Activated naive CD4-positive, alpha-beta T cell treated with anti-CD3 and anti-CD28 coated beads, Interleukin-2, amount 10 ng/mL, durations not matched to agents 7 days and 5 days (primary cell): ENCODE data around the gene SPRED3.
"Not testable (repeated sequence)": the region's sequence is repeated elsewhere in the genome, so short reads cannot be mapped to it uniquely, and the experiment has no call there.

Source experiments
- CTCF ChIA-PET: fragments of 350-600 bp; sonication (Branson Sonifier 250); formaldehyde crosslinking; loops from one replicate; lab custom pipeline; 2021; ENCODE audit warnings: antibody characterized with exemption; lab: Charles Lee
- DNase-seq: peaks from one replicate; pipeline ENCODE4 v3.0.0-alpha.2; 2020
- H3K27ac Mint-ChIP-seq: one replicate; pipeline ENCODE4 v1.8.0; 2021; ENCODE audit warnings: mild to moderate bottlenecking, moderate library complexity, mixed read lengths
- H3K27me3 Mint-ChIP-seq: one replicate; pipeline ENCODE4 v1.8.0; 2021; ENCODE audit warnings: mild to moderate bottlenecking, mixed read lengths
- H3K36me3 Mint-ChIP-seq: one replicate; pipeline ENCODE4 v1.8.0; 2021; ENCODE audit warnings: mixed read lengths
- H3K4me1 Mint-ChIP-seq: one replicate; pipeline ENCODE4 v1.8.0; 2021; ENCODE audit warnings: mixed read lengths
- H3K4me3 Mint-ChIP-seq: one replicate; pipeline ENCODE4 v1.8.0; 2021; ENCODE audit warnings: mild to moderate bottlenecking, moderate library complexity, mixed read lengths
- H3K9me3 Mint-ChIP-seq: one replicate; pipeline ENCODE4 v1.8.0; 2021; ENCODE audit warnings: mixed read lengths

Gene SPRED3

GRCh38 chr19:38425222-38425809, 36.8 kb downstream of the SPRED3 start:
- DNase-seq, result no peak
- Mint-ChIP-seq H3K4me3 (no peak overlapping the region), H3K9me3 (no peaks in the 10 kb centered on the region), H3K36me3 (no peaks in the 10 kb centered on the region), H3K4me1 (peaks cover 28% of the 10 kb centered on the region), H3K27ac (no peak overlapping the region), H3K27me3 (peaks cover 28% of the 10 kb centered on the region)
- CTCF ChIA-PET, result interaction anchor here (1.6 kb wide), 2 partner anchors 8 to 21 kb away, joined by 4 to 5 read pairs; no protein-coding TSS in a partner anchor

GRCh38 chr19:38425810-38426466, 37.4 kb downstream of the SPRED3 start, which contains the start of gene RASGRP4:
TSS of gene RASGRP4 (minus strand) at chr19:38426219. CDS start at chr19:38426091, 128 bp downstream.
- CTCF ChIA-PET, result interaction anchor here (1.6 kb wide), 2 partner anchors 9 to 22 kb away, joined by 4 to 5 read pairs; no protein-coding TSS in a partner anchor
- Mint-ChIP-seq H3K9me3 (no peaks in the 10 kb centered on the region), H3K36me3 (no peaks in the 10 kb centered on the region), H3K27ac (peak within 1 kb of the TSS; percentile 67), H3K4me1 (peaks cover 28% of the 10 kb centered on the region), H3K27me3 (peaks cover 27% of the 10 kb centered on the region), H3K4me3 (peak within 1 kb of the TSS; percentile 59)
- DNase-seq, result peak; percentile 48

GRCh38 chr19:38427035-38427677, 38.7 kb downstream of the SPRED3 start:
- Mint-ChIP-seq H3K27ac (peak overlapping the region; percentile 65), H3K27me3 (peaks cover 22% of the 10 kb centered on the region), H3K4me1 (peaks cover 28% of the 10 kb centered on the region)
- DNase-seq, result peak; percentile 29
- H3K9me3 Mint-ChIP-seq, H3K4me3 Mint-ChIP-seq, H3K36me3 Mint-ChIP-seq: not testable (repeated sequence)
- CTCF ChIA-PET, result interaction anchor here (1.6 kb wide), 1 partner anchor 10 kb away, joined by 5 read pairs; no protein-coding TSS in a partner anchor

DNA sequence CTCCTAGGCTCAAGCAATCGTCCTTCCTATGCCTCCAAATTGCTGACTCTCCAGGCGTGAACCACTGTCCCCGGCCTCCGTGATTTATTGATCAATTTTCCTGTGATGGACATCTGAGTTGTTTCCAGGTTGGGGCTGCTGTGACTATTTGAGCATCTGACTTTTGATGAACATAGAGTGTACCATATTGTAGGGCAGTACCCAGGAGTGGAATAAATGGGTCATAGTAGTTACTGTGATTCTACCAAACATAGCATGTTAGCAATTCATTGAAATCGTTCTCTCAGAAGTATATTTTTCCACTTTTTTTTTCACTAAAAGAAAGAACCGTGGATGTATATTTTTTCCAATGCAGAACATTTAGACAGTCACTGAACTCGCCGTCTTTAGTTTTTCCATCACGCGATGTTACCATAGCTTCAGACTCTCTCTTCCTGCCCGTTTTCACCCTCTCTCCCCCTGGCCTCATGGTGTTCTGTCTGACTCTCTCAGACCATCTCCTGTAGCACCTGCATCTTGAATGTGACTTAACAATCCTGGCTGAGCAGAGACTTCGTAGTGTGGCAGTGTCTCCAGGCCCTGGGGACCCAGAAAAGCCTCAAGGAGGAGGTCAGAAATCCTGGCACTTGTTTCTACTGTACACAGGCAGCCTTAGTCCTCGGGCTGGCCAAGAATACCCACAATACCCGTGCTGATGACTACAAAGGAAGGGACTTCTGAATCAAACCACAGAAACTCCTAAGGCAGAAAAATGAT, 40.7 kb downstream of the SPRED3 start:
- no peaks in the 10 kb centered on the region for H3K9me3 Mint-ChIP-seq
- CTCF ChIA-PET, result no interaction called here
- H3K27ac Mint-ChIP-seq, result no peak overlapping the region
- H3K36me3 Mint-ChIP-seq, result no peaks in the 10 kb centered on the region
- H3K4me1 Mint-ChIP-seq, result peaks cover 35% of the 10 kb centered on the region
- H3K27me3 Mint-ChIP-seq, result peaks cover 30% of the 10 kb centered on the region
- no peak overlapping the region for H3K4me3 Mint-ChIP-seq
- no peak for DNase-seq

DNA sequence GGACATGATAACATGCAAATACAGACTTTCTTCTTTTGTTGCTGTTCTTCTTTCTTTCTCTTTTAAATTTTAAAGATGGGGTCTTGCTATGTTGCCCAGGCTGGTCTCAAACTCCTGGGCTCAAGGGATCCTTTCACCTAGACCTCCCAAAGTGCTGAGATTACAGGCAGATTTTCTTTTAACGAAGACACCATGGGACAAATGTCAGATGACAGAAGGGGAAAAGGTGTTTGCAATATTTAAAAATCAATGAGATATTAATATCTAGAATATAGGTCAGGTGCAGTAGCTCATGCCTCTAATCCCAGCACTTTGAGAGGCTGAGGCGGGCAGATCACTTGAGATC, 41.3 kb downstream of the SPRED3 start:
- Mint-ChIP-seq H3K4me3 (no peak overlapping the region), H3K36me3 (no peaks in the 10 kb centered on the region), H3K27ac (no peak overlapping the region), H3K27me3 (peaks cover 36% of the 10 kb centered on the region), H3K9me3 (no peaks in the 10 kb centered on the region), H3K4me1 (peaks cover 36% of the 10 kb centered on the region)
- DNase-seq, result no peak
- CTCF ChIA-PET, result no interaction called here

- H3K9me3 Mint-ChIP-seq, result no peaks in the 10 kb centered on the region
- CTCF ChIA-PET, result interaction anchor here (0.8 kb wide), 1 partner anchor 28 kb away, joined by 3 read pairs; the partner anchor contains the start of gene FAM98C
- H3K27me3 Mint-ChIP-seq, result peaks cover 42% of the 10 kb centered on the region
- no peaks in the 10 kb centered on the region for H3K36me3 Mint-ChIP-seq
- H3K4me1 Mint-ChIP-seq, result peaks cover 32% of the 10 kb centered on the region
- peak overlapping the region; percentile 52 for H3K27ac Mint-ChIP-seq
- no peak for DNase-seq
- no peak overlapping the region for H3K4me3 Mint-ChIP-seq
These were observed 42.4 kb downstream of the SPRED3 start for GRCh38 chr19:38430931-38431330.

- H3K9me3 Mint-ChIP-seq, result no peaks in the 10 kb centered on the region
- no peak within 1 kb of the TSS for H3K27ac Mint-ChIP-seq
- peaks cover 42% of the 10 kb centered on the region for H3K27me3 Mint-ChIP-seq
- peak; percentile 63 for DNase-seq
- H3K4me3 Mint-ChIP-seq, result no peak within 1 kb of the TSS
- no peaks in the 10 kb centered on the region for H3K36me3 Mint-ChIP-seq
- CTCF ChIA-PET, result no interaction called here
- H3K4me1 Mint-ChIP-seq, result peaks cover 17% of the 10 kb centered on the region
These were observed 44.8 kb downstream of the SPRED3 start, which contains the start of gene RYR1 for GRCh38 chr19:38433268-38433733. TSS of gene RYR1 (plus strand) at chr19:38433691. CDS start at chr19:38433830, 139 bp downstream.

DNA sequence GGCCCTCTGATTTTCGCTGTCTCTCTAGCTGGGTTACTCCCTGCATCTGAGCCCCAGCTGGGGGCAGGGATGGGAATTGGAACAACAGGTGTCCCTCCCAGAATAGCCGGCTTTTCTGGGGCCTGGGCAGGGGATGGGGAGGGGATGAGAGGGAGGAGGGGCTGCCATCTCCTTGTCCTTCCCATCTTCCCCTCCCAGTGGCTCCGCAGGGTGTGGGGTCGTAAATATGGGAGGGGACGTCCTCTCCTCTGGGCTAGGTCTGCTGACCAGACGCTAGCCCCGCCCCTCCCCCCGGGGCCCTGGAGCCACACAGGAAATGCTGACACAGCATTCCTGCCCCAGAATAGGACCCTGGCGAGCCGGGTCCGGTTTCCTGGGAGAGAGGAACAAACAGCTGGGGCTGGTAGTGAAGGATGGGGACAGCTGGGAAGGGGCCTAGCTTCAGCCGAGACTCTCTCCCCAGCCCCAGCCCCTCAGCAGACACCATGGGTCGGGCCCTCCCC, 46.1 kb downstream of the SPRED3 start:
- no peak overlapping the region for H3K27ac Mint-ChIP-seq
- H3K4me3 Mint-ChIP-seq, result no peak overlapping the region
- H3K9me3 Mint-ChIP-seq, result no peaks in the 10 kb centered on the region
- CTCF ChIA-PET, result interaction anchor here (0.9 kb wide), 2 partner anchors 32 to 81 kb away, joined by 3 read pairs; partner anchors contain the start of gene FAM98C
- peaks cover 10% of the 10 kb centered on the region for H3K4me1 Mint-ChIP-seq
- no peak for DNase-seq
- H3K36me3 Mint-ChIP-seq, result no peaks in the 10 kb centered on the region
- H3K27me3 Mint-ChIP-seq, result peaks cover 35% of the 10 kb centered on the region

- peaks cover 8% of the 10 kb centered on the region for H3K4me1 Mint-ChIP-seq
These were observed 48.8 kb downstream of the SPRED3 start for GRCh38 chr19:38437295-38437694.

GRCh38 chr19:38437917-38438316, 49.4 kb downstream of the SPRED3 start:
- Mint-ChIP-seq H3K9me3 (no peaks in the 10 kb centered on the region), H3K4me1 (peaks cover 8% of the 10 kb centered on the region), H3K27ac (no peak overlapping the region), H3K36me3 (no peaks in the 10 kb centered on the region), H3K27me3 (peaks cover 25% of the 10 kb centered on the region), H3K4me3 (no peak overlapping the region)
- no peak for DNase-seq
- CTCF ChIA-PET, result interaction anchor here (0.8 kb wide), 1 partner anchor 34 kb away, joined by 3 read pairs; no protein-coding TSS in a partner anchor

More at GRCh38 chr19:38437295-38437694, 48.8 kb downstream of the SPRED3 start:
- Mint-ChIP-seq H3K36me3 (no peaks in the 10 kb centered on the region), H3K27me3 (peaks cover 26% of the 10 kb centered on the region), H3K27ac (no peak overlapping the region), H3K4me3 (no peak overlapping the region), H3K9me3 (no peaks in the 10 kb centered on the region)
- DNase-seq, result no peak
- CTCF ChIA-PET, result interaction anchor here (0.8 kb wide), 1 partner anchor 34 kb away, joined by 3 read pairs; no protein-coding TSS in a partner anchor

GRCh38 chr19:38440592-38440991, 52.1 kb downstream of the SPRED3 start:
- Mint-ChIP-seq H3K27ac (no peak overlapping the region), H3K4me1 (no peaks in the 10 kb centered on the region), H3K4me3 (no peak overlapping the region), H3K27me3 (peaks cover 12% of the 10 kb centered on the region), H3K36me3 (no peaks in the 10 kb centered on the region), H3K9me3 (no peaks in the 10 kb centered on the region)
- no peak for DNase-seq
- CTCF ChIA-PET, result interaction anchor here (1.8 kb wide), 1 partner anchor 38 kb away, joined by 9 read pairs; the partner anchor contains the start of gene FAM98C

- CTCF ChIA-PET, result no interaction called here
- peak; percentile 25 for DNase-seq
- Mint-ChIP-seq H3K27me3 (peaks cover 20% of the 10 kb centered on the region), H3K4me3 (no peak overlapping the region), H3K27ac (no peak overlapping the region), H3K9me3 (no peaks in the 10 kb centered on the region), H3K4me1 (no peaks in the 10 kb centered on the region), H3K36me3 (no peaks in the 10 kb centered on the region)
These were observed 53.3 kb downstream of the SPRED3 start for GRCh38 chr19:38441657-38442348.

GRCh38 chr19:38442736-38443135, 54.2 kb downstream of the SPRED3 start:
- Mint-ChIP-seq H3K9me3 (no peaks in the 10 kb centered on the region), H3K4me3 (no peak overlapping the region), H3K27ac (no peak overlapping the region), H3K4me1 (no peaks in the 10 kb centered on the region), H3K27me3 (peaks cover 21% of the 10 kb centered on the region), H3K36me3 (no peaks in the 10 kb centered on the region)
- no peak for DNase-seq
- CTCF ChIA-PET, result no interaction called here
